WTC11 (cell line): ENCODE results near the gene CRYGC.

Experiments used
- CBFB ChIP-seq: sonication (generic); formaldehyde crosslinking; IDR thresholded peaks from 2 replicates; pipeline ENCODE4 v1.8.1; 2022; ENCODE audit warnings: mild to moderate bottlenecking, low read depth, missing genetic modification reagents
- NR2C2 ChIP-seq: sonication (generic); formaldehyde crosslinking; IDR thresholded peaks from 2 replicates; pipeline ENCODE4 v1.8.0; 2022; ENCODE audit warnings: mild to moderate bottlenecking, missing genetic modification reagents
- ZNF317 ChIP-seq: sonication (generic); formaldehyde crosslinking; IDR thresholded peaks from 2 replicates; pipeline ENCODE4 v1.8.1; 2023; ENCODE audit warnings: low read depth, mild to moderate bottlenecking, moderate library complexity, missing genetic modification reagents, borderline replicate concordance
- ZNF423 ChIP-seq: fragments of 250-450 bp; sonication (Bioruptor Pico); IDR thresholded peaks from 2 replicates; pipeline ENCODE4 v2.1.2; 2022; ENCODE audit warnings: mild to moderate bottlenecking, moderate library complexity
- TF ChIP-seq, protein P1 (sequence below): sonication (generic); formaldehyde crosslinking; IDR thresholded peaks from 2 replicates; pipeline ENCODE4 v1.8.0; 2022; ENCODE audit warnings: missing genetic modification reagents
- TF ChIP-seq, protein P2 (sequence below): sonication (generic); formaldehyde crosslinking; IDR thresholded peaks from 2 replicates; pipeline ENCODE4 v1.8.1; 2023; ENCODE audit warnings: mild to moderate bottlenecking, missing genetic modification reagents, borderline replicate concordance
- TF ChIP-seq, protein P3 (sequence below): fragments of 200-600 bp; IDR thresholded peaks from 2 replicates; pipeline ENCODE4 v1.8.0; 2022; ENCODE audit warnings: antibody characterized with exemption

DNA sequence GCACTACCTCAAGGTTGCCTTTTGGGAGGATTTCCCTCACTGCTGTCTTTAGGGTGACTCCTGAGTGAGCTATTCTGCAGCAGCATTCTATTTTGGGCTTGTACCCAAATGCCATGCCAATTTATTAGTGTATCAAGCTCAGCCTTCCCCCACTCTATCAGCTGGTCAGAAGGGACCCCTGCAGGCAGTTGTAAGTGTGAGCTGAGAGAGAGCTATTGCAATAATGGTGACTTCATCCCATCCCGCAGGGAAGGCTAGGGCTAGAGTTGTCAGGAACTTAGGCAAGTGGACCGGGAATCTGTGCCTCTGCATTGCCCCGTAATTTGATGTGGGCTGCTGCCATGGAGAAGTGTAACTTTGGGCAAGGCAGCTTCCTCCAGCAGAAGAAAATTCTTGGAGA, 18.1 kb upstream of the CRYGC start:
- TF ChIP-seq, protein P1, sequence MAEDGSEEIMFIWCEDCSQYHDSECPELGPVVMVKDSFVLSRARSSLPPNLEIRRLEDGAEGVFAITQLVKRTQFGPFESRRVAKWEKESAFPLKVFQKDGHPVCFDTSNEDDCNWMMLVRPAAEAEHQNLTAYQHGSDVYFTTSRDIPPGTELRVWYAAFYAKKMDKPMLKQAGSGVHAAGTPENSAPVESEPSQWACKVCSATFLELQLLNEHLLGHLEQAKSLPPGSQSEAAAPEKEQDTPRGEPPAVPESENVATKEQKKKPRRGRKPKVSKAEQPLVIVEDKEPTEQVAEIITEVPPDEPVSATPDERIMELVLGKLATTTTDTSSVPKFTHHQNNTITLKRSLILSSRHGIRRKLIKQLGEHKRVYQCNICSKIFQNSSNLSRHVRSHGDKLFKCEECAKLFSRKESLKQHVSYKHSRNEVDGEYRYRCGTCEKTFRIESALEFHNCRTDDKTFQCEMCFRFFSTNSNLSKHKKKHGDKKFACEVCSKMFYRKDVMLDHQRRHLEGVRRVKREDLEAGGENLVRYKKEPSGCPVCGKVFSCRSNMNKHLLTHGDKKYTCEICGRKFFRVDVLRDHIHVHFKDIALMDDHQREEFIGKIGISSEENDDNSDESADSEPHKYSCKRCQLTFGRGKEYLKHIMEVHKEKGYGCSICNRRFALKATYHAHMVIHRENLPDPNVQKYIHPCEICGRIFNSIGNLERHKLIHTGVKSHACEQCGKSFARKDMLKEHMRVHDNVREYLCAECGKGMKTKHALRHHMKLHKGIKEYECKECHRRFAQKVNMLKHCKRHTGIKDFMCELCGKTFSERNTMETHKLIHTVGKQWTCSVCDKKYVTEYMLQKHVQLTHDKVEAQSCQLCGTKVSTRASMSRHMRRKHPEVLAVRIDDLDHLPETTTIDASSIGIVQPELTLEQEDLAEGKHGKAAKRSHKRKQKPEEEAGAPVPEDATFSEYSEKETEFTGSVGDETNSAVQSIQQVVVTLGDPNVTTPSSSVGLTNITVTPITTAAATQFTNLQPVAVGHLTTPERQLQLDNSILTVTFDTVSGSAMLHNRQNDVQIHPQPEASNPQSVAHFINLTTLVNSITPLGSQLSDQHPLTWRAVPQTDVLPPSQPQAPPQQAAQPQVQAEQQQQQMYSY (CRISPR knock-in tag), result no peak
- TF ChIP-seq, protein P2, sequence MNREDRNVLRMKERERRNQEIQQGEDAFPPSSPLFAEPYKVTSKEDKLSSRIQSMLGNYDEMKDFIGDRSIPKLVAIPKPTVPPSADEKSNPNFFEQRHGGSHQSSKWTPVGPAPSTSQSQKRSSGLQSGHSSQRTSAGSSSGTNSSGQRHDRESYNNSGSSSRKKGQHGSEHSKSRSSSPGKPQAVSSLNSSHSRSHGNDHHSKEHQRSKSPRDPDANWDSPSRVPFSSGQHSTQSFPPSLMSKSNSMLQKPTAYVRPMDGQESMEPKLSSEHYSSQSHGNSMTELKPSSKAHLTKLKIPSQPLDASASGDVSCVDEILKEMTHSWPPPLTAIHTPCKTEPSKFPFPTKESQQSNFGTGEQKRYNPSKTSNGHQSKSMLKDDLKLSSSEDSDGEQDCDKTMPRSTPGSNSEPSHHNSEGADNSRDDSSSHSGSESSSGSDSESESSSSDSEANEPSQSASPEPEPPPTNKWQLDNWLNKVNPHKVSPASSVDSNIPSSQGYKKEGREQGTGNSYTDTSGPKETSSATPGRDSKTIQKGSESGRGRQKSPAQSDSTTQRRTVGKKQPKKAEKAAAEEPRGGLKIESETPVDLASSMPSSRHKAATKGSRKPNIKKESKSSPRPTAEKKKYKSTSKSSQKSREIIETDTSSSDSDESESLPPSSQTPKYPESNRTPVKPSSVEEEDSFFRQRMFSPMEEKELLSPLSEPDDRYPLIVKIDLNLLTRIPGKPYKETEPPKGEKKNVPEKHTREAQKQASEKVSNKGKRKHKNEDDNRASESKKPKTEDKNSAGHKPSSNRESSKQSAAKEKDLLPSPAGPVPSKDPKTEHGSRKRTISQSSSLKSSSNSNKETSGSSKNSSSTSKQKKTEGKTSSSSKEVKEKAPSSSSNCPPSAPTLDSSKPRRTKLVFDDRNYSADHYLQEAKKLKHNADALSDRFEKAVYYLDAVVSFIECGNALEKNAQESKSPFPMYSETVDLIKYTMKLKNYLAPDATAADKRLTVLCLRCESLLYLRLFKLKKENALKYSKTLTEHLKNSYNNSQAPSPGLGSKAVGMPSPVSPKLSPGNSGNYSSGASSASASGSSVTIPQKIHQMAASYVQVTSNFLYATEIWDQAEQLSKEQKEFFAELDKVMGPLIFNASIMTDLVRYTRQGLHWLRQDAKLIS, result no peak
- TF ChIP-seq, protein P3, sequence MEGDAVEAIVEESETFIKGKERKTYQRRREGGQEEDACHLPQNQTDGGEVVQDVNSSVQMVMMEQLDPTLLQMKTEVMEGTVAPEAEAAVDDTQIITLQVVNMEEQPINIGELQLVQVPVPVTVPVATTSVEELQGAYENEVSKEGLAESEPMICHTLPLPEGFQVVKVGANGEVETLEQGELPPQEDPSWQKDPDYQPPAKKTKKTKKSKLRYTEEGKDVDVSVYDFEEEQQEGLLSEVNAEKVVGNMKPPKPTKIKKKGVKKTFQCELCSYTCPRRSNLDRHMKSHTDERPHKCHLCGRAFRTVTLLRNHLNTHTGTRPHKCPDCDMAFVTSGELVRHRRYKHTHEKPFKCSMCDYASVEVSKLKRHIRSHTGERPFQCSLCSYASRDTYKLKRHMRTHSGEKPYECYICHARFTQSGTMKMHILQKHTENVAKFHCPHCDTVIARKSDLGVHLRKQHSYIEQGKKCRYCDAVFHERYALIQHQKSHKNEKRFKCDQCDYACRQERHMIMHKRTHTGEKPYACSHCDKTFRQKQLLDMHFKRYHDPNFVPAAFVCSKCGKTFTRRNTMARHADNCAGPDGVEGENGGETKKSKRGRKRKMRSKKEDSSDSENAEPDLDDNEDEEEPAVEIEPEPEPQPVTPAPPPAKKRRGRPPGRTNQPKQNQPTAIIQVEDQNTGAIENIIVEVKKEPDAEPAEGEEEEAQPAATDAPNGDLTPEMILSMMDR, result no peak
- TF ChIP-seq ZNF423, result no peak
- no peak for TF ChIP-seq CBFB (CRISPR knock-in tag)
- no peak for TF ChIP-seq ZNF317 (CRISPR knock-in tag)
- no peak for TF ChIP-seq NR2C2 (CRISPR knock-in tag)
